GM21619 (cell line): ENCODE data around the gene ZC3H7B.

ENCODE experiments used
- ATAC-seq: cut with Tn5 transposase; IDR thresholded peaks from one replicate; pipeline ENCODE4 v1.9.1; 2021; ENCODE audit not compliant: unreplicated experiment

Gene ZC3H7B

GRCh38 chr22:41324821-41325528 lies 23.6 kb downstream of the ZC3H7B start:
- no peak for ATAC-seq

GRCh38 chr22:41327124-41327523 lies 25.8 kb downstream of the ZC3H7B start:
- ATAC-seq = no peak

DNA sequence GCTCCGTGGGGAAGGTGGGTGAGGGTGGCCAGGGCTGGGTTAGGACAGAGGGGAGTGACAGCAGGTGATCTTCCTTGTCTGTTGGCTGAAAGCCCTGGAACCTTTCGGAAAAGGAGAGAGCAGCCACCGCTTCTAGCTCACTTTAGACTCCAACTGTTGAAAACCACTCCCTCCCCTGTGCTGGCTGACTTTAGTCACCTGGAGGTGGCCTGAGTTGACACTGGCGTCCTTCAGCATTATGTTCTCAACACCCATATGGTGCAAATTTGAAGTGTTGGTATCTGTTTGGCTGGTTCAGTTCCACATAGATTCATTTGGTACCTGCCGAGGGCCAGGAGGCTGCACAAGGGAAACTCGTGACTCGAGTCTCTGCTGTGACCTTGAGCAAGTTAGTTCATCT lies 28.8 kb downstream of the ZC3H7B start:
- no peak for ATAC-seq

- ATAC-seq = no peak
Measured at GRCh38 chr22:41332217-41332939, 31.1 kb downstream of the ZC3H7B start.

DNA sequence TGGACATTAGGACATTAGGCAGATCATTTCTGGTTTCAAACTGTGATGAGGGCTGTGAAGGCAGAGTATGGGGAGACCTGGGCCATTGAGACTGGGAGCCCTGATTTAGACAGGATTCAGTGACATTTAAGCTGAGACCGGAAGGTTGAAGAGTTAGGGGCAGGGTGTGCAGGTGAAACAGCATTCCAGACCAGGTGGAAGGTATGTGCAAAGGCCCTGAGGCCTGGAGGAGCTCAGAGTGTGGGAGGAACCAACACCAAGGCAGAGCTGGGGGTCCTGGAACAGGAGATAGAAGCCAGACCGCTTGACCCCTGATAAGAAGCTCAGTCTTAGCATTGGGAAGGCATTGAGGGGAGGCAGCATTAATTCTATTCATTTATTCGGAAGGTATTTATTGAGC lies 32.5 kb downstream of the ZC3H7B start:
- ATAC-seq = no peak

DNA sequence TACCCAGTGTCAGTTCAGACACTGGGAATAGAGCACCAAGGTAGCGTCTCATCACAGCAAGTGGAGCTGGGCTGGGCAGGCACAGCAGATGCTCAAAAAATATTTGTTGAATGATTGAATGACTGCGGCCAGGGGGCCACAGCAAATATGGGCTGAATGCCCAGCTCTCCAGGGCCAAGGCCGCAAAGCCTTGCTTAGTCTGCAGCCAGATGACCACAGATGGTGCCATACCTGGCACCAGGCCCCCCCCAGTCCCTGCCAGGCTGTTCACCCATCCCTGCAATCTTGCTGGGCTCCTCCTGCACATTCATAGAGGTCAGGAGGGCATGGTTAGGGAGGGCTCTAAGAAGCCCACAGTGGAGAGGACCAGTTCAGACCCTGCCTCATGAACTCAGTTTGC lies 32.9 kb downstream of the ZC3H7B start:
- no peak for ATAC-seq

DNA sequence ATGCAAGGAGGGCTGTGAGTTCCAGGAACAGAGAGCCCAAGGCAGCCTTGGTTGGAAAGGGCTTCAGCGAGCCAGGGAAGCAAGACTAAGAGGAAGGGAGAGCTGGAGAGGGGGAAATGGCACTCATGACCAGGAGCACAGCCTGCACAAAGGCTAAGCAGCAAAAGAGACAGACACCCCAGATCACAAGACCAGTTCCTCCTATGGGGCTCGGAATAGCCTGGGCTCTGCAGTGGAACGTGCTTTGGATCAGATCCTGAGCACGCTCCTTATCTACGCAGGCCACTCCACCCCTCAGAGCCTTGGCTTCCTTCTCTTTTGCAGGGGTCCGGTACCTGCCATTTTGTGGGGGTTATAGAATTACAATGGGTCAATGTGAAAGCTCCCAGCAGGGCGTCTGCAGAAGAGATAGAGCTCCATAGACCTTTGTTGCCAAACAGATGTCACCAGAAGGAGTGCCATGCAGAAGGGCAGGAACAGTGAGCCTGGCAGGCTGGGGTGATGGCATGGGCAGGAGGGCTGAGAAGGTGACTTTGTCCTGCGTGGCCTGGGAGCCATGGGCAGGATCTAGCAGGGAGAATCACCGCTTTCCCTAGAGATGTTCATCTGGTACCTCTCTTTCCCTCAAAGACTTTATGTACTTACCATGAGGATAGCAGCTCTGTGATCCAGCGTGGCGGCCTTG lies 33.8 kb downstream of the ZC3H7B start:
- no peak for ATAC-seq

GRCh38 chr22:41338614-41339212 lies 37.4 kb downstream of the ZC3H7B start:
- ATAC-seq = no peak

DNA sequence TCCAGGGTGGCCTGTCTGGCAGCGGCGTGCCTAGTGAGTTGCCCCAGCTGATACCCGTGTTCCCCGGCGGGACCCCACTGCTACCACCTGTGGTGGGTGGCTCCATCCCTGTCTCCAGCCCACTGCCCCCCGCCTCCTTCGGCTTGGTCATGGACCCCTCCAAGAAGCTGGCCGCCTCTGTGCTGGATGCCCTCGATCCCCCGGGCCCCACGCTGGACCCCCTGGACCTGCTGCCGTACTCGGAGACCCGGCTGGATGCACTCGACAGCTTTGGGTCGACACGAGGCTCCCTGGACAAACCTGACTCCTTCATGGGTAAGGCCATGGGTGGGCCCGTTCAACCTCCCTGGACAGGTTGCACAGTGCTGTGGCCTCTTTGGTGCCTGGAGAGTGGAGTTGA lies 38.5 kb downstream of the ZC3H7B start:
- ATAC-seq = no peak

- no peak for ATAC-seq
Measured at GRCh38 chr22:41340357-41340756, 39.0 kb downstream of the ZC3H7B start.

DNA sequence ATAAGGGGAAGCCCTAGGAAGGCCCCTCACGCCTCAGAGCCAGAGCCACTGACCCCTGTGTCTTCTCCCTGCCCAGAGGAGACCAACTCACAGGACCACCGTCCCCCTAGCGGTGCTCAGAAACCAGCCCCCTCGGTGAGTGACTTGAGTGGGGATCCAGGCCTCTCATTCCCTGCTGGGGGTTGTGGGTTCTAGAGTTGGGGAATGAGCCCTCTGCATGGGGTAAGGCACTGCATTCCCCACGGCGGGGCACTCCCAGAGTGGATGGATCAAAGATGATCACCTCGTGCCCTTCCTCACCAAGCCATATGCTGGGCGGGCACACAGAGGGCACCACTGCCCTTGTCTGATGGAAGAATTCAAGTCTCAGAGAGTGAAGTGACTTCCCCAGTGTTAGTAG lies 39.7 kb downstream of the ZC3H7B start:
- ATAC-seq = no peak

- no peak for ATAC-seq
Measured at GRCh38 chr22:41341990-41342389, 40.7 kb downstream of the ZC3H7B start.

DNA sequence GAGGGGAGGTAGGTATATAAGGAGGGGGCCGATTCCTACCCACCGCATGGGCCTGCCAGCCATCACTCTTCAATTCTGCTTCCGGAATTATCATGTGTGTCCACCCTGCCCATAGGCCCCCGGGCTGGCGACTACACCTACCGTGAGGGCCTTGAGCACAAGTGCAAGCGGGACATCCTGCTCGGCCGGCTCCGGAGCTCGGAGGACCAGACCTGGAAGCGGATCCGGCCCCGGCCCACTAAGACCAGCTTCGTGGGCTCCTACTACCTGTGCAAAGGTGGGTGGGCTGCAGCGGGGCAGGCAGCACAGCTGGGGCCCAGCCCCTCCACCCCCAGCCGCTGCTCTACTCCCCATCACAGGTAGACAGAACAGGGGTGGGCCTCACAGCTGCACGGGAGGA lies 42.0 kb downstream of the ZC3H7B start:
- ATAC-seq = no peak

- ATAC-seq = no peak
Measured at GRCh38 chr22:41343717-41344116, 42.4 kb downstream of the ZC3H7B start.

DNA sequence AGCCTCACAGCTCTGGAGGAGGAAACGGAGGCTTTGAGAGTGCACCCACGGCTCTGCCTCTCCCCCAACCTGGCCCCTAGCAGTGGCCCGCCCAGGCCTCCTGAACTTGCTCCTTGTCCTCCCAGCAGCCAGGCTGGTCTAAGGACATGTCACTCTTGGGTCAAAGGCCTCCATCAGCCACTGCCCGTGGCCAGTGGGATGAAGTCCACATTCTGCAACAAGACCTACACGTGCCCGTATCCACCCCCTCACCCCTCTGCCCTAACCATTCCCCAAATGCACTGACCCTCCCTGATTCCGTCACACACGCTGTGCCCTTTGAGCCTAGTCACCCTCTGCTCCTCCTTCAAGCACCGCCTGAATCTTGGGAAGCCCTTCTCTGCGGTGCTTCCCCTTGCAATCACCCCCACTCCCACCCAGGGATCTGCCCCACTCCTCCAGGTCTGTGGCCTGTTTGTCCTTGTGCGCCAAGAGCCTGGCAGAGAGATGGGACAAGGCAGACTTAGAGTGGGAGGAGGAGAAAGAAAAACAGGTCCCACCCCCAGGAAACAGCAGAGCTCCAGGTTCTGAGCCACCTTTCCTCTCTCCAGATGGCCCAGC lies 43.0 kb downstream of the ZC3H7B start:
- ATAC-seq = no peak

- no peak for ATAC-seq
Measured at GRCh38 chr22:41345807-41346335, 44.5 kb downstream of the ZC3H7B start.

DNA sequence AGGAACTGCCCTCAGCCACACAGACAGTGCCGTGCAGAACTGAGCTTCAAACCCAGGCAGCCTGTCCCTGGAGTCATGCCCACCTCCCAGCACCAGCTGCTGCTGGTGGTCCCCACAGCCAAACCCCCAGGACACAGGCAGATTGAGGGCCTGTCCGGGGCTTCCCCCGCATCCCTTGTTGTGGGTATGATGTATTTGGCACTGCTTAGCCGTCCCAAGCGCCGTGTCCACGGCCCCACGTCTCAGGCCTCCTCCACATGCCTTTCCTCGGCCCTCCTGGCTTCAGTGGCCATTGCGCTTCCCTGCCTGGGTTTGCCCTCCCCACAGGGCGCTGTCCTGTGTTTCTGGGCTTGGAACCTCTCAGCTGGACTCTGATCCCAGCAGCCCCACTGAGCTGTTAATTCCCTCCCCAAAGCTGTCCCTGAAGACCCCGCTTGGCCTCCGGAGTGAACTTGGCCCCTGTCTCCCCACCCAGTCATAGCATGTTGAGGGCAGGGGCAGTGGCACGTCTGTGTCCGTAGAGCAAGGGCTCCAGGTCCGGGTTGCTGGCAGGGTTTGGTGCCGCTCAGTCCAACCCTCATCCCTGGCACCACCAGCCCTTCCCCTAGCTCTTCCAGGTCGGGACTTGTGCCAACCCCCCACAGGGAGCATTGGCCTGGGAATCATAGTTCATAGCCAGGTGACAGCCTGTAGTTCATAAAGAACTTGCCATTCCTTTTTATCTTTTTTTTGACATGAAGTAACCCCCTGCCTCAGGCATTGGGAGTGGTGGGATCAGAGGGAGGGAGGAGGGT lies 45.9 kb downstream of the ZC3H7B start:
- ATAC-seq = no peak

DNA sequence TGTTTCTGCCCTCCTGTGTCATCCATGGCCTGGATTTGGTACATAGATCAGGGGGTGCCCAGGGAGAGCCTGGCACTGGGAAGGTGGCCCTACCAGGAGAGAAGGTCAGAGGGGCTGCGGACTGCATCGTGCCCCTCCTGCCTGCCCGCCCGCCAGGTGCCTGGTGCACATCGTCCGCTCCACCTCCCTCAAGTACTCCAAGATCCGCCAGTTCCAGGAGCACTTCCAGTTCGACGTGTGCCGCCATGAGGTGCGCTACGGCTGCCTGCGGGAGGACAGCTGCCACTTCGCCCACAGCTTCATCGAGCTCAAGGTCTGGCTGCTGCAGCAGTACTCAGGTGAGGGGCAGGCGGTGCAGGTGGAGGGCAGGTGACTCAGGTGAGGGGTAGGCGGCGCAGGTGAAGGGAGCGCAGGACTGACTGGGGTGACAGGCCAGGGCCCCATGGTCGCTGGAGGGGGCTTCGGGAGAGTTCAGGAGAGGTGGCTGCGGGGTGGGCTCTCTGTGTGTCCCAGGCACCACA lies 47.7 kb downstream of the ZC3H7B start:
- no peak for ATAC-seq

DNA sequence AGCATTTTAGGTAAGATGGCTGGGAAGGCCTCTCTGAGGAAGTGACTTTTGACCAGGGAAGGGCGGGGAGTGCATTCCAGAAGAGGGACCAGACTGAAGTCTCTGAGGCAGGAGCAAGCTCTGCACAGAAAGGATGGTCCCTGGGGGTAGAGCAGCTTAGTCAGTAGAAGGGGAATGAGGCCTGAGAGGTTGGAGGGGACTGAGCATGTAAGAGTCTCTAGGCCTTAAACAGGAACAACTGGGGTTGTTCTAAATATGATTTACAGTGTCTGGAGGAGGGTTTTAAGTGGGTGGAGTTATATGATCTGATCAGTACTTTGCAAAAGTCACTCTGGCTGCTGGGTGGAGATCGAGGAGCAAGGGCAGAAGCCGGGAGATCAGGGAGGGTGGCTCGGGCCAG lies 48.8 kb downstream of the ZC3H7B start:
- ATAC-seq = no peak

GRCh38 chr22:41351011-41351410 lies 49.7 kb downstream of the ZC3H7B start:
- ATAC-seq = no peak
